ENCODE data around the gene NOL11. TPM values are rescaled to one million over a fixed set of nuclear protein-coding genes. Genes with fewer than 3 reads are reported as not detected.

The NOL11 gene
- total and polyA plus RNA-seq, 2 donors (not counting 3 experiments of a cell fraction or from before 2014, with no cell fraction given) = 17.7 to 52.6 TPM

DNA sequence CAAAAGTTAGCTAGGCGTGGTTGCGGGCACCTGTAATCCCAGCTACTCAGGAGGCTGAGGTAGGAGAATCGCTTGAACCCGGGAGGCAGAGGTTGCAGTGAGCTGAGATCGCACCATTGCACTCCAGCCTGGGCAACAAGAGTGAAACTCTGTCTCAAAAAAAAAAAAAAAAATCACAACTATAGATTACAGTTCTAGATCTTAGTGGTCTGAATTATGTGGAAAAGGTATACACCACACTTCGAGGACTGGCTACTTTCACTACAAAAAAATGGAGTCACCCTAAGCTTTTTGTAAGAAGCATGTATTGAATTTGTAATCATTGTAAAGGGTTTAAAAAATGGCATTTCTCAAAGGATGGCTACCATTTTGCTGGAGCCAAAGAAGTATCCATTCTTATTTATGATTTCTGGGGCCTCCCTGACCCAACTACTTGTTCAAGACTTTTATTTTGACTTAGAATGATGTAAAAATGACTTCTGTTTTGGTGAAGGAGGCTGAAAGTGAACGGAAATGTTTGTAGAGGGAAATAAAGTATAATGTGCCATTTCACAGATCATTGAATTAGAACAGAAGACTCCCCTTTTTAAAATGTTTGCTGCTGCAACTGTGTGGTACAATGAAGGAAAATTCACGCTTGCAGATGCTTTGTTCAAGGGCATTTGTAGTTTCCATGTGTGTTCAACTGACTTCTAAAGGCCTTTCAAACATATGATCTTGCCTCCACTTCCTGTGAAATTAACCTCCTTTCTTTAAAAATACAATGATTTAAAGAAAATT is 37.1 kb upstream of the NOL11 start:
- FAIRE-seq (no peak), DNase-seq (ENCODE audit: low read depth, low spot score) (no peak)
- H2AFZ ChIP-seq (ENCODE audit: low read depth, low read length) = no peak overlapping the region
- ChIA-PET POLR2A (interaction anchor here (0.7 kb wide), 1 partner anchor 348 kb away, joined by 6 read pairs; no protein-coding TSS in a partner anchor), CTCF (interaction anchor here (1.3 kb wide), 1 partner anchor 10 kb away, joined by 3 read pairs; no protein-coding TSS in a partner anchor)
- H3K36me3 ChIP-seq (ENCODE audit: control insufficient read depth in 2 of 2, extremely low read depth in 1 of 2, insufficient read depth in 2 of 2, low read length in 2 of 2) = no peaks in the 10 kb centered on the region
- no peaks in the 10 kb centered on the region for H3K79me2 ChIP-seq (ENCODE audit: control insufficient read depth, insufficient read depth, low read length)
- no peak overlapping the region for H3K27ac ChIP-seq (ENCODE audit: insufficient read depth, low read depth, low read length)
- dilution Hi-C loops (cut with MboI; ENCODE audit: extremely low pct_ligation_motif_present, low sequenced_read_pairs) (no loop called here), intact Hi-C loops (cut with micrococcal nuclease) (no loop called here)
- BruUV-seq (replicated peaks) = no TSS peak
- no peak overlapping the region for H3K4me2 ChIP-seq (ENCODE audit: insufficient read depth, low read length)
- TF ChIP-seq, protein P1, sequence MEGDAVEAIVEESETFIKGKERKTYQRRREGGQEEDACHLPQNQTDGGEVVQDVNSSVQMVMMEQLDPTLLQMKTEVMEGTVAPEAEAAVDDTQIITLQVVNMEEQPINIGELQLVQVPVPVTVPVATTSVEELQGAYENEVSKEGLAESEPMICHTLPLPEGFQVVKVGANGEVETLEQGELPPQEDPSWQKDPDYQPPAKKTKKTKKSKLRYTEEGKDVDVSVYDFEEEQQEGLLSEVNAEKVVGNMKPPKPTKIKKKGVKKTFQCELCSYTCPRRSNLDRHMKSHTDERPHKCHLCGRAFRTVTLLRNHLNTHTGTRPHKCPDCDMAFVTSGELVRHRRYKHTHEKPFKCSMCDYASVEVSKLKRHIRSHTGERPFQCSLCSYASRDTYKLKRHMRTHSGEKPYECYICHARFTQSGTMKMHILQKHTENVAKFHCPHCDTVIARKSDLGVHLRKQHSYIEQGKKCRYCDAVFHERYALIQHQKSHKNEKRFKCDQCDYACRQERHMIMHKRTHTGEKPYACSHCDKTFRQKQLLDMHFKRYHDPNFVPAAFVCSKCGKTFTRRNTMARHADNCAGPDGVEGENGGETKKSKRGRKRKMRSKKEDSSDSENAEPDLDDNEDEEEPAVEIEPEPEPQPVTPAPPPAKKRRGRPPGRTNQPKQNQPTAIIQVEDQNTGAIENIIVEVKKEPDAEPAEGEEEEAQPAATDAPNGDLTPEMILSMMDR (IDR thresholded peaks at IDR 0.05; ENCODE audit: extremely low read depth in 1 of 2, insufficient read depth in 1 of 2, low read depth in 1 of 2, low read length in 2 of 2) = no peak
- no peak for TF ChIP-seq EZH2 (IDR thresholded peaks at IDR 0.05; ENCODE audit: borderline replicate concordance, low read depth, low read length, severe bottlenecking)
- no peak for TF ChIP-seq MYC (IDR thresholded peaks at IDR 0.05; ENCODE audit: low read depth, low read length)
- TF ChIP-seq FOS (IDR thresholded peaks at IDR 0.05; ENCODE audit: borderline replicate concordance, insufficient read depth, low read length) = no peak
- TF ChIP-seq GATA2 (IDR thresholded peaks at IDR 0.05; ENCODE audit: insufficient read depth, insufficient read length, low read depth, low read length) = no peak
- TF ChIP-seq JUN (IDR thresholded peaks at IDR 0.05; ENCODE audit: borderline replicate concordance, insufficient read depth, insufficient read length, low read depth) = no peak
- no peak for TF ChIP-seq POLR2AphosphoS5 (IDR thresholded peaks at IDR 0.05; ENCODE audit: insufficient read depth, low read depth, low read length)
- TF ChIP-seq POLR2A (IDR thresholded peaks at IDR 0.05; ENCODE audit: low read depth, low read length) = no peak
- TF ChIP-seq, protein P2, sequence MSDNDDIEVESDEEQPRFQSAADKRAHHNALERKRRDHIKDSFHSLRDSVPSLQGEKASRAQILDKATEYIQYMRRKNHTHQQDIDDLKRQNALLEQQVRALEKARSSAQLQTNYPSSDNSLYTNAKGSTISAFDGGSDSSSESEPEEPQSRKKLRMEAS (IDR thresholded peaks at IDR 0.05; ENCODE audit: insufficient read depth, insufficient read length) = no peak
- no peak overlapping the region for H3K4me3 ChIP-seq (replicated peaks in 1 of 3; ENCODE audit: insufficient read depth in 1 of 3, low read depth in 1 of 3, low read length in 3 of 3)
- no peak overlapping the region for H3K9ac ChIP-seq (replicated peaks; ENCODE audit: extremely low read depth, insufficient read depth, low read length)
- H4K20me1 ChIP-seq (replicated peaks; ENCODE audit: control insufficient read depth, extremely low read depth, insufficient read depth, low read length) = no peaks in the 10 kb centered on the region
- no peaks in the 10 kb centered on the region for H3K27me3 ChIP-seq (ENCODE audit: control insufficient read depth in 2 of 2, insufficient read depth in 2 of 2, low read length in 2 of 2)
- no peaks in the 10 kb centered on the region for H3K9me3 ChIP-seq (replicated peaks; ENCODE audit: control insufficient read depth, insufficient read depth, low read length)
- no peaks in the 10 kb centered on the region for H3K4me1 ChIP-seq (ENCODE audit: control insufficient read depth, extremely low read depth, insufficient read depth, low read length)
- no peaks in the 10 kb centered on the region for H3K9me1 ChIP-seq (replicated peaks; ENCODE audit: control insufficient read depth, extremely low read depth, insufficient read depth, low read length)
